HEK293T (cell line): ENCODE measurements around the gene MRGPRF.

Experiments used
- CTCF ChIA-PET: fragments of 350-600 bp; formaldehyde crosslinking; extraction: SDS; loops from one replicate; lab custom pipeline; 2021; ENCODE audit warnings: antibody characterized with exemption, inconsistent platforms; lab: Yijun Ruan, JAX
- POLR2A ChIA-PET: fragments of 350-600 bp; formaldehyde crosslinking; extraction: SDS; loops from one replicate; lab custom pipeline; 2020; ENCODE audit warnings: antibody characterized with exemption, inconsistent platforms; lab: Yijun Ruan, JAX
- DNase-seq: peaks from one replicate; pipeline ENCODE4 v3.0.0; 2012; ENCODE audit warnings: mixed read lengths; ENCODE audit errors: extremely low spot score
- ARNT ChIP-seq: fragments of 450-650 bp; IDR thresholded peaks from 2 replicates; pipeline ENCODE4 v1.6.1; 2017; ENCODE audit warnings: mild to moderate bottlenecking
- CTBP1 ChIP-seq: fragments of 450-650 bp; IDR thresholded peaks from 2 replicates; pipeline ENCODE4 v1.6.1; 2016; ENCODE audit warnings: borderline replicate concordance
- ELF4 ChIP-seq: fragments of 450-650 bp; IDR thresholded peaks from 2 replicates; pipeline ENCODE4 v1.6.1; 2017; ENCODE audit warnings: antibody characterized with exemption
- FOXA1 ChIP-seq: fragments of 450-650 bp; IDR thresholded peaks from 2 replicates; pipeline ENCODE4 v1.6.1; 2016; ENCODE audit warnings: mild to moderate bottlenecking
- FOXK2 ChIP-seq: fragments of 450-650 bp; IDR thresholded peaks from 2 replicates; pipeline ENCODE4 v1.6.1; 2016; ENCODE audit warnings: mild to moderate bottlenecking
- FOXM1 ChIP-seq: fragments of 450-650 bp; IDR thresholded peaks from 2 replicates; pipeline ENCODE4 v1.6.1; 2017; ENCODE audit warnings: mild to moderate bottlenecking, borderline replicate concordance
- HDGF ChIP-seq: fragments of 450-650 bp; IDR thresholded peaks from 2 replicates; pipeline ENCODE4 v1.6.1; 2017; ENCODE audit warnings: antibody characterized with exemption, borderline replicate concordance
- L3MBTL2 ChIP-seq: fragments of 450-650 bp; conservative IDR thresholded peaks from 2 replicates; pipeline ENCODE4 v1.6.1; 2016; ENCODE audit warnings: mild to moderate bottlenecking
- LEF1 ChIP-seq: fragments of 450-650 bp; IDR thresholded peaks from 2 replicates; pipeline ENCODE4 v1.6.1; 2017; ENCODE audit warnings: mild to moderate bottlenecking, borderline replicate concordance
- NFRKB ChIP-seq: fragments of 450-650 bp; IDR thresholded peaks from 2 replicates; pipeline ENCODE4 v1.6.1; 2016; ENCODE audit warnings: mild to moderate bottlenecking, moderate library complexity
- PKNOX1 ChIP-seq: fragments of 450-650 bp; IDR thresholded peaks from 2 replicates; pipeline ENCODE4 v1.6.1; 2016
- SP1 ChIP-seq: fragments of 450-650 bp; IDR thresholded peaks from 2 replicates; pipeline ENCODE4 v1.6.1; 2017
- SUZ12 ChIP-seq: fragments of 450-650 bp; IDR thresholded peaks from 2 replicates; pipeline ENCODE4 v1.6.1; 2016; ENCODE audit warnings: mild to moderate bottlenecking
- TARDBP ChIP-seq: fragments of 450-650 bp; IDR thresholded peaks from 2 replicates; pipeline ENCODE4 v1.6.1; 2016
- ZNF384 ChIP-seq: fragments of 450-650 bp; IDR thresholded peaks from 2 replicates; pipeline ENCODE4 v1.6.1; 2016

The MRGPRF gene

GRCh38 chr11:68956142-68956541 lies 56.9 kb downstream of the MRGPRF start:
- POLR2A ChIA-PET, result no interaction called here
- CTCF ChIA-PET, result interaction anchor here (0.7 kb wide), 1 partner anchor 931 kb away, joined by 3 read pairs; no protein-coding TSS in a partner anchor
- TF ChIP-seq L3MBTL2, result no peak
- no peak for TF ChIP-seq HDGF
- TF ChIP-seq ELF4, result no peak
- peak; percentile 67 for DNase-seq

GRCh38 chr11:68955607-68955958 lies 57.5 kb downstream of the MRGPRF start:
- ChIA-PET CTCF (interaction anchor here (0.7 kb wide), 1 partner anchor 930 kb away, joined by 3 read pairs; no protein-coding TSS in a partner anchor), POLR2A (no interaction called here)
- DNase-seq, result no peak
- TF ChIP-seq HDGF (no peak), ZNF384 (no peak), NFRKB (no peak), ELF4 (no peak), SP1 (no peak), FOXK2 (no peak), LEF1 (no peak), FOXM1 (no peak), TARDBP (no peak), PKNOX1 (no peak), L3MBTL2 (no peak), SUZ12 (no peak)

GRCh38 chr11:68954836-68955606 lies 58.0 kb downstream of the MRGPRF start:
- DNase-seq, result no peak
- CTCF ChIA-PET, result no interaction called here
- no peak for TF ChIP-seq ZNF384
- no peak for TF ChIP-seq L3MBTL2
- no peak for TF ChIP-seq CTBP1
- no peak for TF ChIP-seq SUZ12
- TF ChIP-seq FOXK2, result no peak
- no peak for TF ChIP-seq FOXA1
- no peak for TF ChIP-seq NFRKB
- TF ChIP-seq FOXM1, result no peak
- TF ChIP-seq ARNT, result no peak
- no peak for TF ChIP-seq SP1
- no peak for TF ChIP-seq TARDBP
- no peak for TF ChIP-seq LEF1
- POLR2A ChIA-PET, result no interaction called here
